Subcutaneous abdominal adipose tissue (tissue), 5 donors: ENCODE measurements around the gene BACE1.

ENCODE experiments used
- H3K27ac ChIP-seq: one replicate; pipeline ENCODE4 v1.7.0; 2013; ENCODE audit warnings: low read depth, mild to moderate bottlenecking, inconsistent platforms, low read length, moderate library complexity
- H3K27me3 ChIP-seq, 5 donors: one replicate each; pipeline ENCODE4 v1.7.0; 2013; ENCODE audit warnings: low read length in 5 of 5, inconsistent platforms in 1 of 5; ENCODE audit not compliant: control insufficient read depth in 5 of 5, insufficient read depth in 4 of 5
- H3K36me3 ChIP-seq, 5 donors: one replicate each; pipeline ENCODE4 v1.7.0; 2013; ENCODE audit warnings: low read length in 5 of 5; ENCODE audit not compliant: control insufficient read depth in 5 of 5, insufficient read depth in 5 of 5
- H3K4me1 ChIP-seq, 5 donors: one replicate each; pipeline ENCODE4 v1.7.0; 2013; ENCODE audit warnings: low read length in 5 of 5, mild to moderate bottlenecking in 3 of 5, moderate library complexity in 1 of 5; ENCODE audit not compliant: control insufficient read depth in 5 of 5, insufficient read depth in 5 of 5
- H3K4me3 ChIP-seq, 5 donors: one replicate each; pipeline ENCODE4 v1.7.0; 2013; ENCODE audit warnings: low read length in 5 of 5, low read depth in 1 of 5
- H3K9ac ChIP-seq, 5 donors: one replicate each; pipeline ENCODE4 v1.7.0; 2013; ENCODE audit warnings: low read length in 5 of 5, mild to moderate bottlenecking in 4 of 5, moderate library complexity in 3 of 5
- H3K9me3 ChIP-seq, 5 donors: one replicate each; pipeline ENCODE4 v1.7.0; 2013; ENCODE audit warnings: low read length in 5 of 5; ENCODE audit not compliant: control insufficient read depth in 5 of 5
- donor health status: healthy.
- donor health status: healthy.
- donor health status: healthy.
- donor health status: healthy.
- donor health status: healthy.

The BACE1 gene

DNA sequence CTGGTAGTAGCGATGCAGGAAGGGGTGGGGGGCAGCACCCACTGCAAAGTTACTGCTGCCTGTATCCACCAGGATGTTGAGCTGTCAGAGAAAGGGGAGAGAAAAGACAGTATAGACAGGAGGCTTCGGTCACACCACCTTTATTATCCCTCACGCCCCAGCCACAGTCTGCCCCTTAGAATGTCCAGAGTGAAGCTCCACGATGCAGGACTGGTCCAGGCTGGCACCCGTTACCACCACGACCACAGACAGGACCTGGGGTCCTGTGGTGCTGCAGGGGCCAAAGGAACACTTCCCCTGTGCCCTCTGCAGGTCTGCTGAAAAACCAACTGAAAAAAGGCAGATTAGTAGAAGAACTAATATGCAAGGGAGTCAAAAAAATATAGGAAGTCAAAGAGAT lies 19.2 kb downstream of the BACE1 start:
- Histone ChIP-seq H3K4me3 (no peak overlapping the region), H3K27me3 (no peaks in the 10 kb centered on the region), H3K9me3 (no peaks in the 10 kb centered on the region), H3K4me1 (peaks cover 0 to 9% (median 8%) of the 10 kb centered on the region in 5 donors), H3K36me3 (peaks cover 3 to 38% (median 25%) of the 10 kb centered on the region in 5 donors), H3K9ac (no peak overlapping the region), H3K27ac (no peak overlapping the region)

DNA sequence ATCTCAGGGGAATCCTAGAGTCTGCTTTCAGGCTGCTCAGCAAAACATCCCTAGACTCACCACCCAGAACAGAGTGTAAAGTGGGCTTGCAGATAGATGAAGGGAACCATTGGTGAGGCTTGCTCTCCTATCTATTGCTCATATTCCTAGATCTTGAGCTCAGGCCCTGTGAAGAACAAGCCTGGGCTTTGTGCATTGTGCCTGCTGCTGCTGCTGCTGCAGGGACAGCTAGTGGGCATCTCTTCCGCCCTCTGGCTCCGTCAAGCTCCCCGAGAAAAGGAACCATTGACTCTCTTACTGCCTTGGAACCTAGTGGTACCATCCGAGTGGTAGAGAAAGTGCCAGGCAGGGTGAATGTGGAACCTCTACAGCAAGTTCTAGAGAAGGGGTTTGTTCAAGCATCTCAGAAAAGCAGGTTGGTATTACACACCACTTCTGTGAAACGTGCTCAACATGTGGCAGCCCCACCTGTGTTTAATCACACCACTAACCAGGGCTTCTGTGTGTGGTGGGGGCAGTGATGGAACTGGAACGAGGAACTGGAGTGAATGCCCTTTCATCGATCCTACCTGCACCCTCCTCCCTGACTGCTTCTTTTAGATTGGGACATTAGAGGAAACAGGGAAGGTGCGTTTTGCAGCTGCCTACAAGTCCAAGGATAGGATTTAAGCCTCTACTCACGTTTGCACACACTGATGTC lies 20.5 kb downstream of the BACE1 start:
- H3K4me1 ChIP-seq = peaks cover 0 to 9% (median 7%) of the 10 kb centered on the region in 5 donors
- no peak overlapping the region for H3K9ac ChIP-seq
- no peaks in the 10 kb centered on the region for H3K27me3 ChIP-seq
- no peaks in the 10 kb centered on the region for H3K9me3 ChIP-seq
- no peak overlapping the region for H3K4me3 ChIP-seq
- H3K27ac ChIP-seq = no peak overlapping the region
- H3K36me3 ChIP-seq = peaks cover 3 to 51% (median 35%) of the 10 kb centered on the region in 5 donors

DNA sequence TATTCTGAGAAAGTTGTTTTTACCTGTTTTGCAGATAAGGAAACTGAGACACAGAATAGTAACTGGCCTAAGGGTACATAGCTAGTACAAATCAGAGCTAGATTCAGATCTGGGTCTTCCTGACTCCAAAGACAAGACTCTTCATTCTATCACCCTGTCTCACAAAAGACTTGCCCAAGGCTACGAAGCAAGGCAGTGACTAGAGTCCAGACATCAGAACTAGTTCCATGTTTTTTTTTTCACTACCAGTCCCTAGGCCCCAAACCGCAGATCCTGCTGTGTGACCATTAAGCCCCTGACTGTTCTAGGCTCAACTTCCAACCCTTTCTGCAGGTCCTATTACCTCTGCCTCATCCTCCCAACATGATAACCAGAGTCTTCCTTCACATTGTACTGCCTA lies 23.4 kb downstream of the BACE1 start:
- no peaks in the 10 kb centered on the region for H3K27me3 ChIP-seq
- peaks cover 9 to 81% (median 64%) of the 10 kb centered on the region in 5 donors for H3K36me3 ChIP-seq
- H3K4me1 ChIP-seq = no peaks in the 10 kb centered on the region
- no peak overlapping the region for H3K9ac ChIP-seq
- H3K4me3 ChIP-seq = no peak overlapping the region
- H3K9me3 ChIP-seq = no peaks in the 10 kb centered on the region
- no peak overlapping the region for H3K27ac ChIP-seq

DNA sequence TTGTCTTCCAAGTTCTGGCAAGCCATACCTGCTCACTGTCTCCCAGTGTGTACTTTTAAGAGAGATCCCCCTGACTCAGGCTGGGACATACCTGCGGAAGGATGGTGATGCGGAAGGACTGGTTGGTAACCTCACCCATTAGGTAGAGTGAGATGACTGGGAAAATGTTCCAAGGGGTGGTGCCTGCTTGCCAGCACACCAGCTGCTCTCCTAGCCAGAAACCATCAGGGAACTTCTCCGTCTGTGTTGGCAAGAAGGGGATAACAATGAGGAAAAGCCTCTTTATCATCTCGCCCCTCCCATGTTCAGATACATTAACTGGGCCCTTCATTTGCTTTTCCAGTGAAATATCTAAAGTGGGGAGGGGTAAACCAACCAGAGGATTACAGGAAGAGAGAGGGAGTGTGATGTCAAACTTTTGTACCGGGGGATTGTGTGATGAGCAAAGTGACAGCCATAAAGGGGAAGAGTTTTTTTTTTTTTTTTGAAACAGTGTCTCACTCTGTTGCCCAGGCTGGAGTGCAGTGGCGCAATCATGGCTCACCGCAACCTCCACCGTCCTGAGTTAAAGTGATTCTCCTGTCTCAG lies 25.2 kb downstream of the BACE1 start, which contains the start of gene BACE1-AS:
Gene BACE1-AS, plus strand, starts transcription at position 538 of the 588 bp plus-strand sequence.
- no peak within 1 kb of the TSS for H3K27ac ChIP-seq
- no peaks in the 10 kb centered on the region for H3K27me3 ChIP-seq
- no peaks in the 10 kb centered on the region for H3K9me3 ChIP-seq
- no peak within 1 kb of the TSS for H3K9ac ChIP-seq
- H3K4me1 ChIP-seq = no peaks in the 10 kb centered on the region
- no peak within 1 kb of the TSS for H3K4me3 ChIP-seq
- H3K36me3 ChIP-seq = peaks cover 20 to 90% (median 76%) of the 10 kb centered on the region in 5 donors

DNA sequence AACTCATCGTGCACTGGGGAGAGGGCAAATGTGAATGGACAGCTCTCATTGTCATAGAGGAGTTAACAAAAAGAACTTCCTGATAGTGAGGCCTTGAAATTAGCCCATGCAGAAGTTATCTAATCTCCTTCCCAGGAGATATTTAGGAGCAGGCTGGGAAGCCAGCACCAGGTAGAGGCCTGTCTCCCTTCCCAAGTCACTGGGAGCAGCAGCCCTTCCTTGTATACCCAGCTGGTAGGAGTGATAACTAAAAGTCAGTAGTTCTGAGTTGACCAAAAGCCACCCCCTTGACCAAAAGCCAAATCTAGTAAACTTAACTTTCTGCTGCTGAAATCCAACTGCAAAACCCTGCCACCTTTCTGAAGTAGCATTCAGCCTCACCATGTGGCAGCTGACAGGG lies 26.3 kb downstream of the BACE1 start:
- Histone ChIP-seq H3K9me3 (no peaks in the 10 kb centered on the region), H3K9ac (no peak overlapping the region), H3K4me1 (no peaks in the 10 kb centered on the region), H3K4me3 (no peak overlapping the region), H3K36me3 (peaks cover 28 to 91% (median 70%) of the 10 kb centered on the region in 5 donors), H3K27me3 (no peaks in the 10 kb centered on the region), H3K27ac (no peak overlapping the region)

- Histone ChIP-seq H3K4me1 (no peaks in the 10 kb centered on the region), H3K9me3 (no peaks in the 10 kb centered on the region), H3K27me3 (no peaks in the 10 kb centered on the region), H3K36me3 (peaks cover 34 to 92% (median 77%) of the 10 kb centered on the region in 5 donors), H3K4me3 (no peak overlapping the region), H3K9ac (no peak overlapping the region), H3K27ac (no peak overlapping the region)
Measured at GRCh38 chr11:117287668-117288067, 28.4 kb downstream of the BACE1 start.

- H3K27me3 ChIP-seq = no peaks in the 10 kb centered on the region
- no peak overlapping the region for H3K27ac ChIP-seq
- no peaks in the 10 kb centered on the region for H3K4me1 ChIP-seq
- peaks cover 32 to 97% (median 87%) of the 10 kb centered on the region in 5 donors for H3K36me3 ChIP-seq
- H3K9me3 ChIP-seq = no peaks in the 10 kb centered on the region
- H3K9ac ChIP-seq = no peak overlapping the region
- H3K4me3 ChIP-seq = no peak overlapping the region
Measured at GRCh38 chr11:117286588-117286987, 29.5 kb downstream of the BACE1 start.

DNA sequence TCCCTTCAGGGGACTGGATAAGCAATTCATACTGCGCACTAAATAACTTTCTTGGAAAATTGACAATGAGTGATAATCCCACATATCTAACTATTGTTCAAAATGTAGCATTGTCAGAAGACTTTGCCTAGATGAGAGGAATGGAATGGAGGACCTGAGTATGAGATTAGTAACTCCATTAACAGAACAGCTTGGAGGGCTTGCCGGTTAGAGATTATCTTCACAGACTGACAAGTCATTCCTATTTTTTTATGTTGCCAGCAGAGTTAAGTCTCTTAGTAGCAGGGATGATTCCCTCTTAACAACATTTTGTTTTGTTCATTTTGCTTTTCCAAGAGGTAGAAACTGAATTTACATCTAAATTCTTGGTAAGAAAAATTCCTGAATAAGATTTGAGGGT lies 32.0 kb downstream of the BACE1 start:
- peaks cover 41 to 91% (median 83%) of the 10 kb centered on the region in 5 donors for H3K36me3 ChIP-seq

DNA sequence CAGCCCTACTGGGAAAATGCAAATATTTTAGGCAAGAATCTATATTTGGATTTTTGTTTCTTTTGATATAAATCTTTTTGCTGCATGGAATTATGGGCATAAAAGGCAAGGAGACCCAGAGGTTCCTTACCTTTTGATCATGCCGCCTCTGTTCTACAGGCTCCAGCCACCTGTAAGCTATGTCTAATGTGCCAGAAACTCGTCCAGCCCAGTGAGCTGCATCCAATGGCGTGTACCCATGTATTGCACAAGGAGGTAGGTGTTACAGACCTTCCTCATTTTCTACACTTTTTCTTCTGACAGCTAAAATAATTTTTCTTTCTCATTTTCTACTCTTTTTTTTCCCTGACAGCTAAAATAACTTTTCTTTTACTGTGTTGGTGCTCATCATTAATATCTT lies 33.1 kb downstream of the BACE1 start:
- Histone ChIP-seq H3K27ac (no peak overlapping the region), H3K4me3 (no peak overlapping the region), H3K27me3 (no peaks in the 10 kb centered on the region), H3K9me3 (no peaks in the 10 kb centered on the region), H3K36me3 (peaks cover 38 to 80% (median 73%) of the 10 kb centered on the region in 5 donors), H3K4me1 (no peaks in the 10 kb centered on the region), H3K9ac (no peak overlapping the region)

More for the DNA sequence above, 32.0 kb downstream of the BACE1 start:
- no peak overlapping the region for H3K27ac ChIP-seq
- no peaks in the 10 kb centered on the region for H3K9me3 ChIP-seq
- H3K4me3 ChIP-seq = no peak overlapping the region
- H3K4me1 ChIP-seq = no peaks in the 10 kb centered on the region
- no peak overlapping the region for H3K9ac ChIP-seq
- H3K27me3 ChIP-seq = no peaks in the 10 kb centered on the region

DNA sequence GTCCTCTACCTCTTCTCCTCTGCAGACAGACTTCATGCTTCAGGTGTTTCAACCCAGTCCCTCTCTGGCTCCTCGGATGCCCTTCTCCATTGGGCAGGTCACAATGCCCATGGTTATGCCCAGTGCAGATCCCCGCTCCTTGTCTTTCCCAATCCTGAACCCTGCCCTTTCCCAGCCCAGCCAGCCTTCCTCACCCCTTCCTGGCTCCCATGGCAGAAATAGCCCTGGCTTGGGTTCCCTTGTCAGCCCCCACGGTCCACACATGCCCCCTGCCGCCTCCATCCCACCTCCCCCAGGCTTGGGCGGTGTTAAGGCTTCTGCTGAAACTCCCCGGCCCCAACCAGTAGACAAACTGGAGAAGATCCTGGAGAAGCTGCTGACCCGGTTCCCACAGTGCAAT lies 34.2 kb downstream of the BACE1 start:
- H3K27me3 ChIP-seq = no peaks in the 10 kb centered on the region
- H3K27ac ChIP-seq = no peak overlapping the region
- no peaks in the 10 kb centered on the region for H3K4me1 ChIP-seq
- no peak overlapping the region for H3K4me3 ChIP-seq
- H3K9me3 ChIP-seq = no peaks in the 10 kb centered on the region
- H3K9ac ChIP-seq = no peak overlapping the region
- H3K36me3 ChIP-seq = peaks cover 34 to 70% (median 65%) of the 10 kb centered on the region in 5 donors
